Upper lobe of right lung (tissue), 1 donor: ENCODE measurements around the gene B3GNT2. TPM values are rescaled to one million over a fixed set of nuclear protein-coding genes. Genes with fewer than 3 reads are reported as not detected.

Experiments
- ATAC-seq: fragments of 200-7000 bp; cut with Tn5 transposase; one replicate; pipeline ENCODE4 v1.9.1; 2020; ENCODE audit warnings: mild to moderate bottlenecking, moderate library complexity
- DNase-seq: peaks from one replicate; pipeline ENCODE4 v3.0.0-alpha.2; 2020
- H3K27ac ChIP-seq: fragments of 200-600 bp; one replicate; pipeline ENCODE4 v1.8.0; 2022
- H3K27me3 ChIP-seq: fragments of 200-600 bp; one replicate; pipeline ENCODE4 v1.8.0; 2022; ENCODE audit warnings: mild to moderate bottlenecking
- H3K36me3 ChIP-seq: fragments of 200-600 bp; one replicate; pipeline ENCODE4 v1.8.0; 2022
- H3K4me1 ChIP-seq: fragments of 200-600 bp; one replicate; pipeline ENCODE4 v1.8.0; 2022
- H3K4me3 ChIP-seq: fragments of 200-600 bp; one replicate; pipeline ENCODE4 v1.8.0; 2022; ENCODE audit warnings: mild to moderate bottlenecking
- H3K9me3 ChIP-seq: fragments of 200-600 bp; one replicate; pipeline ENCODE4 v1.8.0; 2022
- CTCF ChIP-seq: fragments of 200-600 bp; IDR thresholded peaks from one replicate; pipeline ENCODE4 v1.8.0; 2022; ENCODE audit warnings: antibody characterized with exemption
- intact Hi-C: fragments of 100-400 bp; cut with DNase I; formaldehyde crosslinking; loops from one replicate; pipeline ENCODE4 v1.11.0; 2022
- total RNA-seq: library from RNA; stranded (reverse); fragmentation: NEBNext Ultra II Directional; extraction: Animal tissue kit (Norgen Biotek cat#: 25700); gene quantifications from one replicate; pipeline ENCODE4 v1.2.1, GENCODE V29; 2021
- donor health status: DM: no; HTN: yes; CAD: no; lungs with severe emphysema.

The B3GNT2 gene
- total RNA-seq, 1 donor from 2014 or later = 38.6 TPM

GRCh38 chr2:62224976-62225375 is 29.1 kb downstream of the B3GNT2 start:
- no peak for TF ChIP-seq CTCF
- Histone ChIP-seq H3K9me3 (no peaks in the 10 kb centered on the region), H3K4me1 (peaks cover 18% of the 10 kb centered on the region), H3K36me3 (peaks cover 28% of the 10 kb centered on the region), H3K4me3 (no peak overlapping the region), H3K27me3 (no peaks in the 10 kb centered on the region), H3K27ac (no peak overlapping the region)
- DNase-seq = no peak
- ATAC-seq = no peak
- intact Hi-C loops = no loop called here

- no peak overlapping the region for H3K4me3 ChIP-seq
- H3K4me1 ChIP-seq = no peaks in the 10 kb centered on the region
- DNase-seq = no peak
- H3K36me3 ChIP-seq = peaks cover 24% of the 10 kb centered on the region
- H3K9me3 ChIP-seq = no peaks in the 10 kb centered on the region
- no peak overlapping the region for H3K27ac ChIP-seq
- no peaks in the 10 kb centered on the region for H3K27me3 ChIP-seq
- ATAC-seq = no peak
- intact Hi-C loops = no loop called here
- TF ChIP-seq CTCF = no peak
Measured at GRCh38 chr2:62227386-62228075, 31.6 kb downstream of the B3GNT2 start.

- H3K9me3 ChIP-seq = no peaks in the 10 kb centered on the region
- no peak for DNase-seq
- no peak for TF ChIP-seq CTCF
- H3K27me3 ChIP-seq = no peaks in the 10 kb centered on the region
- H3K4me1 ChIP-seq = no peaks in the 10 kb centered on the region
- no peak overlapping the region for H3K27ac ChIP-seq
- intact Hi-C loops = no loop called here
- H3K4me3 ChIP-seq = no peak overlapping the region
- no peak for ATAC-seq
- peaks cover 13% of the 10 kb centered on the region for H3K36me3 ChIP-seq
Measured at GRCh38 chr2:62229082-62229605, 33.2 kb downstream of the B3GNT2 start.

- DNase-seq (no peak), ATAC-seq (no peak)
- H3K36me3 ChIP-seq = no peaks in the 10 kb centered on the region
- no peaks in the 10 kb centered on the region for H3K27me3 ChIP-seq
- no peaks in the 10 kb centered on the region for H3K9me3 ChIP-seq
- H3K4me1 ChIP-seq = no peaks in the 10 kb centered on the region
- intact Hi-C loops = no loop called here
- no peak overlapping the region for H3K27ac ChIP-seq
- no peak for TF ChIP-seq CTCF
- no peak overlapping the region for H3K4me3 ChIP-seq
Measured at GRCh38 chr2:62231541-62231940, 35.6 kb downstream of the B3GNT2 start.

- DNase-seq = no peak
Measured at GRCh38 chr2:62234755-62235655, 39.1 kb downstream of the B3GNT2 start.

More at GRCh38 chr2:62234755-62235655, 39.1 kb downstream of the B3GNT2 start:
- no peak for TF ChIP-seq CTCF
- no peaks in the 10 kb centered on the region for H3K36me3 ChIP-seq
- H3K9me3 ChIP-seq = no peaks in the 10 kb centered on the region
- peak; percentile 15 for ATAC-seq
- intact Hi-C loops = no loop called here
- no peaks in the 10 kb centered on the region for H3K27me3 ChIP-seq
- no peaks in the 10 kb centered on the region for H3K4me1 ChIP-seq
- H3K27ac ChIP-seq = no peak overlapping the region
- H3K4me3 ChIP-seq = no peak overlapping the region
